Neural cell (in vitro differentiated cells): ENCODE data around the gene HOXB7. TPM values are rescaled to one million over a fixed set of nuclear protein-coding genes. Genes with fewer than 3 reads are reported as not detected.

Experiments
- H2AFZ ChIP-seq: fragments of 200-600, 300-800 bp; sonication (generic), shearing (Covaris generic); 2 replicates; pipeline ENCODE4 v1.6.0; 2014; ENCODE audit warnings: low read depth, mild to moderate bottlenecking, antibody characterized with exemption, low read length, moderate library complexity
- H3F3A ChIP-seq: fragments of 200-600 bp; shearing (Covaris generic); 2 replicates; pipeline ENCODE4 v1.6.1; 2016; ENCODE audit warnings: mild to moderate bottlenecking, moderate library complexity, mixed read lengths, antibody characterized with exemption, low read length; ENCODE audit not compliant: insufficient read depth, poor library complexity, severe bottlenecking
- H3K27ac ChIP-seq: fragments of 200-600, 300-800 bp; sonication (generic), shearing (Covaris generic); 2 replicates; pipeline ENCODE4 v1.5.1; 2014; ENCODE audit warnings: mild to moderate bottlenecking, low read length, moderate library complexity
- H3K27me3 ChIP-seq: fragments of 300-800, 200-600 bp; sonication (generic), shearing (Covaris generic); 2 replicates; pipeline ENCODE4 v1.6.0; 2014; ENCODE audit warnings: mild to moderate bottlenecking, low read depth, low read length, moderate library complexity; ENCODE audit not compliant: insufficient read depth
- H3K36me3 ChIP-seq: fragments of 300-800, 200-600 bp; sonication (generic), shearing (Covaris generic); 2 replicates; pipeline ENCODE4 v1.5.1; 2014; ENCODE audit warnings: mild to moderate bottlenecking, antibody characterized with exemption, low read length, moderate library complexity; ENCODE audit not compliant: insufficient read depth
- H3K4me2 ChIP-seq: fragments of 300-800, 200-600 bp; sonication (generic), shearing (Covaris generic); 2 replicates; pipeline ENCODE4 v1.6.0; 2014; ENCODE audit warnings: mild to moderate bottlenecking, low read length
- H3K4me3 ChIP-seq: fragments of 300-800, 200-600 bp; sonication (generic), shearing (Covaris generic); 2 replicates; pipeline ENCODE4 v1.5.1; 2014; ENCODE audit warnings: mild to moderate bottlenecking, low read length, moderate library complexity
- H3K79me2 ChIP-seq: fragments of 200-600 bp; shearing (Covaris generic); replicated peaks from 2 replicates; pipeline ENCODE4 v1.6.0; 2014; ENCODE audit warnings: mild to moderate bottlenecking, low read length, moderate library complexity; ENCODE audit not compliant: insufficient read depth
- H3K9ac ChIP-seq: fragments of 300-800, 200-600 bp; sonication (generic), shearing (Covaris generic); 2 replicates; pipeline ENCODE4 v1.6.1; 2016; ENCODE audit warnings: mild to moderate bottlenecking, low read length, mixed read lengths
- H3K9me2 ChIP-seq: fragments of 200-600 bp; shearing (Covaris generic); 2 replicates; pipeline ENCODE4 v1.6.1; 2016; ENCODE audit warnings: mild to moderate bottlenecking, low read length, mixed read lengths; ENCODE audit not compliant: insufficient read depth
- H3K9me3 ChIP-seq: fragments of 200-600, 300-800 bp; sonication (generic), shearing (Covaris generic); 2 replicates; pipeline ENCODE4 v1.6.1; 2016; ENCODE audit warnings: mild to moderate bottlenecking, mixed run types, low read length, moderate library complexity, mixed read lengths
- H4K20me1 ChIP-seq: fragments of 200-600 bp; shearing (Covaris generic); 2 replicates; pipeline ENCODE4 v1.6.1; 2016; ENCODE audit warnings: mild to moderate bottlenecking, mixed run types; ENCODE audit not compliant: insufficient read depth
- EP300 ChIP-seq: fragments of 450-650 bp; conservative IDR thresholded peaks from 2 replicates; pipeline ENCODE4 v1.6.1; 2014; ENCODE audit warnings: antibody characterized with exemption, mild to moderate bottlenecking, moderate library complexity; ENCODE audit not compliant: poor library complexity, severe bottlenecking
- EZH2 ChIP-seq: fragments of 200-600, 300-800 bp; shearing (Covaris generic), sonication (generic); IDR thresholded peaks from 2 replicates; pipeline ENCODE4 v1.6.1; 2014; ENCODE audit warnings: antibody characterized with exemption, low read length, borderline replicate concordance, mild to moderate bottlenecking; ENCODE audit not compliant: insufficient read depth, poor library complexity, severe bottlenecking
- MXI1 ChIP-seq: fragments of 450-650 bp; conservative IDR thresholded peaks from 2 replicates; pipeline ENCODE4 v1.6.1; 2014; ENCODE audit warnings: antibody characterized with exemption, mild to moderate bottlenecking; ENCODE audit not compliant: poor library complexity, severe bottlenecking
- POLR2AphosphoS5 ChIP-seq: IDR thresholded peaks from 2 replicates; pipeline ENCODE4 v1.6.1; 2012
- RAD21 ChIP-seq: fragments of 450-650 bp; conservative IDR thresholded peaks from 2 replicates; pipeline ENCODE4 v1.6.1; 2014; ENCODE audit warnings: antibody characterized with exemption, mild to moderate bottlenecking, moderate library complexity
- SMC3 ChIP-seq: fragments of 450-650 bp; conservative IDR thresholded peaks from 2 replicates; pipeline ENCODE4 v1.6.1; 2014; ENCODE audit warnings: antibody characterized with exemption, mild to moderate bottlenecking, moderate library complexity; ENCODE audit not compliant: poor library complexity
- TAF1 ChIP-seq: IDR thresholded peaks from 2 replicates; pipeline ENCODE4 v1.6.1; 2012; ENCODE audit warnings: low read depth
- polyA plus RNA-seq: library from polyadenylated mRNA; depleted of rRNA; stranded (reverse); fragments of >200 nt; gene quantifications from 2 replicates; pipeline ENCODE4 v1.2.3, GENCODE V29; 2014
- TF ChIP-seq, protein P1 (sequence below): IDR thresholded peaks from 2 replicates; pipeline ENCODE4 v1.6.1; 2012; ENCODE audit warnings: borderline replicate concordance
- TF ChIP-seq, protein P2 (sequence below): fragments of 450-650 bp; IDR thresholded peaks from 2 replicates; pipeline ENCODE4 v1.5.1; 2014; ENCODE audit warnings: antibody characterized with exemption, mild to moderate bottlenecking, moderate library complexity; ENCODE audit not compliant: poor library complexity, severe bottlenecking

The HOXB7 gene
- polyA plus RNA-seq, 1 donor from 2014 or later, result not detected

DNA sequence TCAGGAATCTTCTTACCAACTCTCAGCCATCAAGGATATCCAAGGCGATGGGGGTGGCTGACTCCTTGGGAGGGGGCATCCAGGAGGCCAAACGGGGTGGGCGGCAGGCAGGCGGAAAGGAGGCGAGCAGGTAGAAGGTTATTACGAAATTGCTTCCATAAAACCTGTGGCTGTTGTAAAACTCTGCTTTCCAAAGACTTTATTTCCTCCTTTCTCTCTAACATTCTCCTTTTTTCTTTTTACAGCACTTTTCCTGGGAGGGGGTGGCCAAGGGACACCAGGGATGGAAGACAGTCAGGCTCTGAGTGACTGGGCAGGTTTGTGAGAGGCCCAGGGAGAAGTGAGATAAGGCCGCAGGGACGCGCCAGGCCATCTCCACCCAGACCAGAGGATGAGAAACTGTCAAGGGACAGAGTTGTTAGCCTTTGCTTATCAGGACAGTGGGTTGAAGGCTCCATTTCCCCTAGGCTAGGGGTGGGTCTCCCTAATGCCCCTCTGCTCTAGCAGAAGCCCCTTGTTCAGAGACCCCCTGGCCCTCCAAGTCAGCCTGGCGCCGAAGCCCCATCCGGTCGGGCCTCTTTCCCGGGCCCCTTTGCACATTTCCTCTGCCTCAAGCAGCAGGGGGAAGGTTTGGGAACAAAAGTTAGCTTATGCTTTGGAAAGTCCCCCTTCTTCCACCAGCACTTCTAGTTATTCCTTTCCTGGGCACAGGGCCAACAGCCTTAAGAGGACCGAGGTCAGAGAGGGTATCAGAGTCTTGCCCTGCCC lies 20.3 kb upstream of the HOXB7 start:
- TF ChIP-seq MXI1 (no peak), EP300 (no peak), TAF1 (no peak), EZH2 (no peak), POLR2AphosphoS5 (no peak)
- TF ChIP-seq, protein P1, sequence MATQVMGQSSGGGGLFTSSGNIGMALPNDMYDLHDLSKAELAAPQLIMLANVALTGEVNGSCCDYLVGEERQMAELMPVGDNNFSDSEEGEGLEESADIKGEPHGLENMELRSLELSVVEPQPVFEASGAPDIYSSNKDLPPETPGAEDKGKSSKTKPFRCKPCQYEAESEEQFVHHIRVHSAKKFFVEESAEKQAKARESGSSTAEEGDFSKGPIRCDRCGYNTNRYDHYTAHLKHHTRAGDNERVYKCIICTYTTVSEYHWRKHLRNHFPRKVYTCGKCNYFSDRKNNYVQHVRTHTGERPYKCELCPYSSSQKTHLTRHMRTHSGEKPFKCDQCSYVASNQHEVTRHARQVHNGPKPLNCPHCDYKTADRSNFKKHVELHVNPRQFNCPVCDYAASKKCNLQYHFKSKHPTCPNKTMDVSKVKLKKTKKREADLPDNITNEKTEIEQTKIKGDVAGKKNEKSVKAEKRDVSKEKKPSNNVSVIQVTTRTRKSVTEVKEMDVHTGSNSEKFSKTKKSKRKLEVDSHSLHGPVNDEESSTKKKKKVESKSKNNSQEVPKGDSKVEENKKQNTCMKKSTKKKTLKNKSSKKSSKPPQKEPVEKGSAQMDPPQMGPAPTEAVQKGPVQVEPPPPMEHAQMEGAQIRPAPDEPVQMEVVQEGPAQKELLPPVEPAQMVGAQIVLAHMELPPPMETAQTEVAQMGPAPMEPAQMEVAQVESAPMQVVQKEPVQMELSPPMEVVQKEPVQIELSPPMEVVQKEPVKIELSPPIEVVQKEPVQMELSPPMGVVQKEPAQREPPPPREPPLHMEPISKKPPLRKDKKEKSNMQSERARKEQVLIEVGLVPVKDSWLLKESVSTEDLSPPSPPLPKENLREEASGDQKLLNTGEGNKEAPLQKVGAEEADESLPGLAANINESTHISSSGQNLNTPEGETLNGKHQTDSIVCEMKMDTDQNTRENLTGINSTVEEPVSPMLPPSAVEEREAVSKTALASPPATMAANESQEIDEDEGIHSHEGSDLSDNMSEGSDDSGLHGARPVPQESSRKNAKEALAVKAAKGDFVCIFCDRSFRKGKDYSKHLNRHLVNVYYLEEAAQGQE, result no peak
- Histone ChIP-seq H3K9me3 (no peaks in the 10 kb centered on the region), H2AFZ (no peak overlapping the region), H3K36me3 (no peaks in the 10 kb centered on the region), H3K4me3 (no peak overlapping the region), H3F3A (no peaks in the 10 kb centered on the region), H3K4me2 (no peak overlapping the region), H3K27me3 (peaks cover 100% of the 10 kb centered on the region), H3K79me2 (no peaks in the 10 kb centered on the region), H4K20me1 (no peaks in the 10 kb centered on the region), H3K9ac (no peak overlapping the region), H3K27ac (no peak overlapping the region), H3K9me2 (no peaks in the 10 kb centered on the region)

DNA sequence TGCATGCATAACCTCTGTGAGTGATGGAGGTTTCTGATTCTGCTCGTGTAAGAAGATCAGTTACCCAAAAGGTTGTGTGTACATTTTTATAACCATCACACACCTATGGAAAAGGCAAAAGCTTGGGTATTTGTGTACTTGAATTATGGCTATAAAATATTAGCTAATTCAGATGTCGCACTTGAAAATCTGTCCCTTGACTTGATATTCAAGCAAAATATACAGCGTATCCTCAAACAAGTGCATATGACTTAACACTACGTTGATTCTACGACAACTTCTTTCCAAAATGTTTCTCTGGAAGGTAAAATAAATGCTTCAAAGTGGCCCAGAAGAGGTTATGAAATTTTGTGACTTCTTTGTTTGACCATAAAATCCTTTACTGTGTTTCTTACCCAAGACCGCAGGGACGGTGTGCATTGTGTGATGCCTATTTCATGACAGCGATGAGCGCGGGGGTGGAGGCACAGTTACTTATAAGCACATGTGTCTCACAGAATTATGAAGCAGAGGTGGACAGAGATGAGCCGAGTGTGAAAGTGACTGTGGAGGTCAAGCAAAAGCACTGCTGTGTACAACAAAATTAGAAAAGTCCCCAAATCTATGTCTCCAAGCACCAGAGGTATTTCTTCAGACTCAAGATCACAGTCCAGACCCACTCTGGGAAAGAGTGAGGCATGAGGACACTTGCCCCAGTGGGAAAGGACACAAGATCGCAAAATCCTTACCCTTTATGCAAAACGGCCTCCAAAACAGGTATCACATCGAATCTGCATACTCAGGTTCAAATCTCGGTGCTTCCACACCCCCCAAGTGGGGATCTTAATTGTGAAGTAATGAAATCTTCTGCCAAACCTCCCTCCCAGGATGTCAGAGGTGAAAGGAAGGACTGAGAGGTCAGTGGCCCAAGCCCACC lies 19.4 kb upstream of the HOXB7 start:
- H3K36me3 ChIP-seq, result no peaks in the 10 kb centered on the region
- no peak overlapping the region for H3K9ac ChIP-seq
- no peak overlapping the region for H2AFZ ChIP-seq
- no peaks in the 10 kb centered on the region for H4K20me1 ChIP-seq
- peaks cover 100% of the 10 kb centered on the region for H3K27me3 ChIP-seq
- no peaks in the 10 kb centered on the region for H3K9me2 ChIP-seq
- no peaks in the 10 kb centered on the region for H3K79me2 ChIP-seq
- H3K27ac ChIP-seq, result no peak overlapping the region
- no peaks in the 10 kb centered on the region for H3F3A ChIP-seq
- no peak overlapping the region for H3K4me3 ChIP-seq
- H3K9me3 ChIP-seq, result no peaks in the 10 kb centered on the region
- TF ChIP-seq SMC3 (no peak), RAD21 (no peak), POLR2AphosphoS5 (no peak), MXI1 (no peak), EZH2 (no peak), EP300 (no peak), TAF1 (no peak)
- TF ChIP-seq, protein P2, sequence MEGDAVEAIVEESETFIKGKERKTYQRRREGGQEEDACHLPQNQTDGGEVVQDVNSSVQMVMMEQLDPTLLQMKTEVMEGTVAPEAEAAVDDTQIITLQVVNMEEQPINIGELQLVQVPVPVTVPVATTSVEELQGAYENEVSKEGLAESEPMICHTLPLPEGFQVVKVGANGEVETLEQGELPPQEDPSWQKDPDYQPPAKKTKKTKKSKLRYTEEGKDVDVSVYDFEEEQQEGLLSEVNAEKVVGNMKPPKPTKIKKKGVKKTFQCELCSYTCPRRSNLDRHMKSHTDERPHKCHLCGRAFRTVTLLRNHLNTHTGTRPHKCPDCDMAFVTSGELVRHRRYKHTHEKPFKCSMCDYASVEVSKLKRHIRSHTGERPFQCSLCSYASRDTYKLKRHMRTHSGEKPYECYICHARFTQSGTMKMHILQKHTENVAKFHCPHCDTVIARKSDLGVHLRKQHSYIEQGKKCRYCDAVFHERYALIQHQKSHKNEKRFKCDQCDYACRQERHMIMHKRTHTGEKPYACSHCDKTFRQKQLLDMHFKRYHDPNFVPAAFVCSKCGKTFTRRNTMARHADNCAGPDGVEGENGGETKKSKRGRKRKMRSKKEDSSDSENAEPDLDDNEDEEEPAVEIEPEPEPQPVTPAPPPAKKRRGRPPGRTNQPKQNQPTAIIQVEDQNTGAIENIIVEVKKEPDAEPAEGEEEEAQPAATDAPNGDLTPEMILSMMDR, result no peak
- TF ChIP-seq, protein P1, result no peak
- H3K4me2 ChIP-seq, result no peak overlapping the region
